Measurements from ENCODE around the gene NFYB. TPM values are rescaled to one million over a fixed set of nuclear protein-coding genes. Genes with fewer than 3 reads are reported as not detected.

NFYB gene
- total RNA-seq, 1 donor from 2014 or later, result 62.8 TPM

DNA sequence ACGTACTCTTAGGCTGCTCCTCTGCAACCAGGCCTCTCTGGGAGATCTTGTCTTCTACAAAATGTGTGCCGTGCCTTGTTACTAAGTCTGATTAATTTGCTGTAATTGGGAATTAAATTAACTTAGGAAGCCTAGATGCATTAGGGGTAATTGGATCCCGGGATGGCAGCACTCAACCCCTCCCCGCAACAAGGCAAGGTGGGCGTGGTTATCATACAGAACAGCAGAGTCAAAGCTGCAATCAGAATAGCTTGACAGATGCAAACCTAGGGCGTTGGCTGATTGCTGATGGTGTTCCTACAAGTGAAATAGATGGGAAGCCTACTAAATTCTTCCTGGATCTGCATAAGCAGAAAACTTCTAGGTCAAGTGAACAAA, 34.5 kb upstream of the NFYB start:
- intact Hi-C loops (cut with DNase I), result no loop called here
- Histone ChIP-seq H3K36me3 (no peaks in the 10 kb centered on the region), H3K4me1 (peaks cover 0 to 7% of the 10 kb centered on the region in 2 donors), H3K27ac (no peak overlapping the region), H3K27me3 (no peaks in the 10 kb centered on the region), H3K4me3 (no peak overlapping the region), H3K9me3 (no peaks in the 10 kb centered on the region)
- TF ChIP-seq CTCF (IDR thresholded peaks at IDR 0.05), result no peak
- DNase-seq (ENCODE audit: low spot score in 2 of 2), result no peak

- H3K27me3 ChIP-seq, result no peaks in the 10 kb centered on the region
- H3K27ac ChIP-seq, result no peak overlapping the region
- TF ChIP-seq CTCF (IDR thresholded peaks at IDR 0.05), result no peak
- H3K4me1 ChIP-seq, result peaks cover 0 to 2% of the 10 kb centered on the region in 2 donors
- no peak overlapping the region for H3K4me3 ChIP-seq
- H3K36me3 ChIP-seq, result no peaks in the 10 kb centered on the region
- DNase-seq (ENCODE audit: low spot score in 2 of 2), result no peak
- H3K9me3 ChIP-seq, result no peaks in the 10 kb centered on the region
- intact Hi-C loops (cut with DNase I), result no loop called here
These were observed 34.0 kb upstream of the NFYB start for GRCh38 chr12:104171785-104172569.

DNA sequence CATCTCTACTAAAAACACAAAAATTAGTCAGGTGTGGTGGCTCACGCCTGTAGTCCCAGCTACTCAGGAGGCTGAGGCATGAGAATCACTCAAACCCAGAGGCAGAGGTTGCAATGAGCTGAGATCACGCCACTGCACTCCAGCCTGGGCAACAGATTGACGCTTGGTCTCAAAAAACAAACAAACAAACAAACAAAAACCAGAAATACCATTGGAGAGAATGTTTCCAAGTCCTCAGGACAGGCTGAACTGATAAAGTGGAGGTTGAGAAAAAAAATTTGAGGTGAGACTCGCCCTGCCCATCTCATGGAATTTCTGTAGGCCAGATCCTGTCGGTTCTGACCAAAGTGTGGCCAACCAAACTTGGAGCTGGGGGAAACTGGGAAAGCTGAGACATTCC, 30.6 kb upstream of the NFYB start:
- intact Hi-C loops (cut with DNase I), result no loop called here
- Histone ChIP-seq H3K36me3 (no peaks in the 10 kb centered on the region), H3K4me3 (no peak overlapping the region), H3K27ac (no peak overlapping the region), H3K4me1 (no peaks in the 10 kb centered on the region), H3K27me3 (no peaks in the 10 kb centered on the region), H3K9me3 (no peaks in the 10 kb centered on the region)
- DNase-seq (ENCODE audit: low spot score in 2 of 2), result no peak
- TF ChIP-seq CTCF (IDR thresholded peaks at IDR 0.05), result no peak

DNA sequence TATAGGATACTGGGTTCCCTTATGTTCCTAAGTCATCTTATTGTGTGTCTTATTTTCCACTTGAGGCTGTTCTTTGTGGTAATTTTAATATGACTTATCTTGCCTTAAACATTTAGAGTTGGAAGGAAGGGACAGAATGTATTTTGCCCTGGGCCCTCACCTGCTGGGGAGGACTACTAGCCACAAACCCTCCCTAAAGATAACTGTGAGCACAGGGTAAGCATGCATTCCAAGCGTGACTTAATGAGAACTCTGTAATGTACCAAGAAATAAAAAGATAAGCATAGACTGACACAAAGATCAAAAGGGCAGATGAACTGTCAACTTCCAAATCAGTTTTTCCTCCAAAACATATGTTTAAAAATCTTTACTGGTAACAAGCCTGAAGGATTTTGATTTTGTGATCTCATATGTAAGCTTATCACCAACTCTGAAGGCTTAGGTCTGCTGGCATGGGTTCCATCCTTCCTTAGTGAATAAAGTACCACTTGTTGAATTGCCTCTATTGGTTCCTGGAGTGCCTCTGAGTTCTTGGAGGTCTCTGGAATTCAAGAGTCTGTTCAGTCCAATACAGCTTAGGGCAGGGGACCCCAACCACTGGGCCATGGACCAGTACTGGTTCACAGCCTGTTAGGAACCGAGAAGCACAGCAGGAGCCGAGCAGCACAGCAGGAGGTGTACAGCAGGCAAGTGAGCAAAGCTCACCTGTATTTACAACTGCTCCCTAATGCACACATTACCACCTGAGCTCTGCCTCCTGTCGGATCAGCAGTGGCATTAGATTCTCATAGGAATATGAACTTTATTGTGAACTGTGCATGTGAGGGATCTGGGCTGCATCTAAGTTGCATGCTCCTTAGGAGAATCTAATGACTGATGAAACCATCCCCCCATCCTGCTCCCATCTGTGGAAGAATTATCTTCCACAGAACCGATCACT, 29.8 kb upstream of the NFYB start:
- Histone ChIP-seq H3K9me3 (no peaks in the 10 kb centered on the region), H3K27ac (no peak overlapping the region), H3K4me1 (no peaks in the 10 kb centered on the region), H3K27me3 (no peaks in the 10 kb centered on the region), H3K36me3 (no peaks in the 10 kb centered on the region), H3K4me3 (no peak overlapping the region)
- DNase-seq (ENCODE audit: low spot score in 2 of 2), result no peak
- no peak for TF ChIP-seq CTCF (IDR thresholded peaks at IDR 0.05)
- intact Hi-C loops (cut with DNase I), result no loop called here

DNA sequence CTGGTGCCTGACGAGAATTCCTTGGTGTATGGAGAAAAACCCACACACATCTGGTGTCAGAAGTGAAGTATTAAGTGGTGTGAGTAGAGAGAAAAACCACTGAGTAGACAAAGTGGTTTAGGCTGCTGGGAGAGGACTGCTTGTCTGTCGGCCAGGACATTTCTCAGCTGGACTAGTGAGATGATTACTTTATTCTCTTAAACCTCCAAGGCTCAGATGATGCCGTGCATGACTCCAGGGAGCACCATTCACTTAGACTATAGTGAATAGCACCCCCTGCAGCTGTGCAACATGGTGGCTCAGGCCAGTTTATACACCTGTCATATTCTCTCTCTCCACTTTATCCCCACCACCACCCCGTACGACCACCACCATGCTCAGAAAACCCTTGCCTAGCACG, 28.5 kb upstream of the NFYB start:
- H3K9me3 ChIP-seq, result no peaks in the 10 kb centered on the region
- TF ChIP-seq CTCF (IDR thresholded peaks at IDR 0.05), result no peak
- no peaks in the 10 kb centered on the region for H3K4me1 ChIP-seq
- no peak overlapping the region for H3K4me3 ChIP-seq
- no peak overlapping the region for H3K27ac ChIP-seq
- H3K27me3 ChIP-seq, result no peaks in the 10 kb centered on the region
- H3K36me3 ChIP-seq, result no peaks in the 10 kb centered on the region
- DNase-seq (ENCODE audit: low spot score in 2 of 2), result no peak
- intact Hi-C loops (cut with DNase I), result no loop called here

Measured in ascending aorta (tissue), 2 donors.